Activated effector memory CD4-positive, alpha-beta T cell treated with Interleukin-2 at 50 U/mL for 16 hours (primary cell): ENCODE measurements around the gene CDYL2.
"Not testable (repeated sequence)": the region's sequence is repeated elsewhere in the genome, so short reads cannot be mapped to it uniquely, and the experiment has no call there.

Experiments
- DNase-seq: peaks from one replicate; pipeline ENCODE4 v3.0.0-alpha.2; 2020

CDYL2 gene

DNA sequence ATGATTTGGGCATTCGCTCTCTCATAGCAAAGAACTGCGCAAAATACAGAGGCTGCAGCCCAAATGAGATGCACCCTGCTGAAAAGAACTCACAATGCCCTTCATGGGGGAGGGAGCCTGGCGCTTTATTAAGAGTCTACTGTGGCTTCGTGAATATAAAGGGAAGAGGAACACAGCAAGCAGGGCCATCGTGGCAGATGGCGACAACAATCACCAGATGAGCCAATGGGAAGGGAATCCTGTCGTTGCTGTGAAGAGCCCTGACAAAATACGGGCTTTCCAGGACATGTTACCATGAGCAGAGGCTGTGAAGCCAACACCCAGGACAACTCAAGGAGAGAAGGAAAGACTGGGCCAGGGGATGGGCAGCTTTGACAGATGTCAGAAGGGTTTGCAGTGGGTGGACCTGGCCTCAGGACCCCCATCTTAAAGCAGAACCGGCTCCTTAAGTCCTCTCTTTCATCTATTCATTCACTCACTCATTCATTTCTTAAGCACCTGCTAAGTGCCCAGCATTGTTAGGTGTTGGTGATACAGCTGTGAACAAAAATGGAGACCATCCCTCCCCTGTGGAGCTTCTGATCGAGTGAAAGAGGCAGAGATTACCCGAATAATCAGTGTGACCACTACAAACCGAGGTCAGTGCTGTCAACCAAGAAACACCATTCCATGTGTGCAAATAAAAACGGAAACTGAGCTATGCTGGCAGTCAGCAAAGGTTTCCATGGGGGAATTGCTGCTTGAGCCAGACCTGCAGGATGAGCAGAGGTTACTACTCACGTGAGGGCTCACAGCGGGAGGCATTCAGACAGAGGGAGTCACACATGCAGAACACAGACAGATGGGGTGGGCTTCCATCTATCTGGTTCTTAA is 137.8 kb downstream of the CDYL2 start:
- DNase-seq, result no peak

GRCh38 chr16:80665356-80665755 is 139.0 kb downstream of the CDYL2 start:
- DNase-seq, result no peak

- no peak for DNase-seq
These were observed 139.6 kb downstream of the CDYL2 start for GRCh38 chr16:80664786-80665185.

GRCh38 chr16:80664226-80664625 is 140.2 kb downstream of the CDYL2 start:
- DNase-seq, result no peak

GRCh38 chr16:80663078-80663477 is 141.3 kb downstream of the CDYL2 start:
- no peak for DNase-seq

- no peak for DNase-seq
These were observed 144.5 kb downstream of the CDYL2 start for GRCh38 chr16:80659865-80660264.

DNA sequence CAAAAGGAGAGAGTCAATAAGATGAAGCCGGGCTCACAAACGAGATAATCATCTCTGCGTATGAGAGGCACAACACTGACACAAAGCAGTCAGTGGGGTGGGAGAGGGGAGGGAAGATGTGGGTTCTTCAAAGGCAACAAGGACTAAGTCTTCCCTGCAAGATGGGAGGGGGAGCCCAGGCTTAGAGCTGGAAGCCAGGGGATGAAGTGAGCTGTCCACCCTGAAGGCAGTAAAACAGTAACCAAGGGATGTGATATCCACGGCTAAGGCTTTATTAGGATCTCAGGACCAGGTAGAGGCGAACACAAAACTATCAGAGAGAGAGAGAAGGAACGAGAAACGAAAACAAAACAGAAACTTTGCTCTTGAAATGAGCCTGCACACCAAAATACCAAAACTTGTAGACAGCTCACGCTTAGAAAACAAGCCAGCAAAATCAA is 147.7 kb downstream of the CDYL2 start:
- peak; percentile 14 for DNase-seq

- DNase-seq, result no peak
These were observed 148.2 kb downstream of the CDYL2 start for GRCh38 chr16:80656161-80656560.

- no peak for DNase-seq
These were observed 148.6 kb downstream of the CDYL2 start for GRCh38 chr16:80655751-80656150.

DNA sequence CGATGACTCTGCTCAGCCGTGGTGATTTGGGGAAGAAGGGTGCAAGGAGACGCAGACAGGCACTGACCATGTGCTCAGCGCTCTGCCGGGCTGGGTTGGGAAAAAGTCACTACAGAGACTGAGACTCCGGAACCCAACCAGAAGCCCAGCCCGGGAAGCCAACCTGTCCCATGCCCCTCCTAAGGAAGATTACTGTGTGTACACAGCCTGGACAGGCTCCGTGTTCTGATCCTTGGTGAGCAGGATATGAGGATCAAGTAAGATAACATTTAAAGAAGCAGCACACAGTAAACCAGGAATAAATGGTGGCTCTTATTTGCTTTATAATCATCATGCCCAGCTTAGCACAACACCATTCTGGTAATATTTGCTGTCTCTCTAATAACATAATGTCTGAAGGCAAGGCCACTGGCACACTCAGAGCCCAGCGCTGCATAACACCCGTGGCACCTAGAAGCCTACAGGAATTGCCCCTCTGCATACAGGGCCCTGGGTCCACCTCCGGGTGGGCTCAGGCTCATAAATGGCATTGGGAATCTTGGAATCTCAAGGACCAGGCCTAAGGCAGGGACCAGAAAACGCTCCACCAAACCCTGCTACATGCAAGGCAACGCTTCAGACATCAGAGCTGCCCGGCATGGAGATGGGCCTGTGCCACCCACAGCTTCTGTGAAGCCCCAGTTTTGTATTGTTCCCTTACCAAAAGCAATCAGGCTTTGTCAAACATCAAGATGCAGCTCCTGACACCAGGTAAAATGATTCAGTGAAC is 150.1 kb downstream of the CDYL2 start:
- DNase-seq, result no peak

- DNase-seq, result no peak
These were observed 152.0 kb downstream of the CDYL2 start for GRCh38 chr16:80652441-80652840.

GRCh38 chr16:80650281-80650680 is 154.1 kb downstream of the CDYL2 start:
- not testable (repeated sequence) for DNase-seq

DNA sequence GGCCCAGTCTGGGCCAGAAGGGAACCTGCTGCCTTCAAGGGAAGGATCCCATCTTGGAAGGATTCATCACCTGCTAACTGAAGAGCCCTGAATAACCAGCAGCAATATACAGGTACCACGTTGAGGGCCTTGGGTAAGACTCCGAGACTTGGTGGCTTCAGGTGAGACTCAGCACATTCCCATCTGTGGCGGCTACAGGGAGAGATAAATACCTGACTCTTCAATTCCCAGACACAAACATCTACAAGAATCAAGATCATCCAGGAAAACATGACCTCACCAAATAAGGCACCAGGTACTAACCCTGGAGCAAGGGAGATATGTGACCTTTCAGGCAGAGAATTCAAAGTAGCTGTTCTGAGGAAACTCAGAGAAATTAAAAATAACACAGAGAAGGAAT is 164.1 kb downstream of the CDYL2 start:
- DNase-seq, result no peak

DNA sequence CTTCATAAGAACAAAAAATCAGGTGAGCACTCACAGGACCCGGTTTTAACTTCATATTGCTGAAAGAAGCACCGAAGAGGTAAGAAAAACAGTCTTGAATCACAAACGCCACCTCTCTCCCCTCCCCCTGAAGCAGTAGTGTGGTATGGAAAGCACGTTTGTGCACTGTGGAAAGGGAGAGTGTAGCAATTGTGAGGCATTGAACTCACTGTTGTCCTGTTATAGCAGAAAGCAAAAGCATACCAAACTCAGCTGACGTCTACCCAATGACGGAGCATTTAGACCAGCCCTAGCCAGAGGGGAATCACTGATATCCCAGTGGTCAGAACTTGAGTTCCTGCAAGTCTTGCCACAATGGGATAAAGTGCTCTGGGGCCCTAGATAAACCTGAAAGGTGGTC is 164.8 kb downstream of the CDYL2 start:
- no peak for DNase-seq

- no peak for DNase-seq
These were observed 166.8 kb downstream of the CDYL2 start for GRCh38 chr16:80637621-80638020.

DNA sequence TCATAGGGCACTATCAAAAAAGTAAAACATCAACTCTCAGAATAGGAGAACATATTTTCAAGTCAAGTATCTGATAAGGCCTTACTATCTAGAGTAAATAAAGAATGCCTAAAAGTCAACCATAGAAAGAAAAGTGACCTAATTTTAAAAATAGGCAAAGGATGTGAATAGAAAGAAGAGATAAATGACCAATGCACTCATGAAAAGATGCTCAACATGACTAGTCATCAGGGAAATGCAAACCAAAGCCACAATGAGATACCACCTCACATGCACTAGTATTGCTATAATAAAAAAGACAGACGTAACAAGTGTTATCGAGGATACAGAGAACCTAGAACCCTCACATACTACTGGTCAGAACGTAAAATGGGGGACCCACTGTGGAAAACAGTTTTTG is 172.8 kb downstream of the CDYL2 start:
- DNase-seq, result no peak

DNA sequence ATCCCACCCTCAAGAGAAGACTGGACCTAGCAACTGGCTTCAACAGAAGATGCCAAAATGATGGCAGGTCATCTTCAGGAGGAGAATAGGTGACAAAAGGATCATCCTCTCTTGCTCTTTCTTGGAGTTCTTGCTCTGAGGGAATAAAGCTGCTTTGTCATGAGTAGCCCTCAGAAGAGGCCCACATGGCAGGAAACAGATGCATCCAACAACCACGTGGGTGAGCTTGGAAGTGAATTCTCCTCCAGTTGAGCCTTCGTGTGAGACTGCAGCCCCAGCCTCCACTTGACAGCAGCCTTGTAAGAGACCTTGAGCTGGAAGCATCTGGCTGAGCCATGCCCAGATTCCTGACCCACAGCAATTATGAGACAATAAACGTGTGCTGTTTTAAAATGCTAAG is 176.1 kb downstream of the CDYL2 start:
- DNase-seq, result no peak

DNA sequence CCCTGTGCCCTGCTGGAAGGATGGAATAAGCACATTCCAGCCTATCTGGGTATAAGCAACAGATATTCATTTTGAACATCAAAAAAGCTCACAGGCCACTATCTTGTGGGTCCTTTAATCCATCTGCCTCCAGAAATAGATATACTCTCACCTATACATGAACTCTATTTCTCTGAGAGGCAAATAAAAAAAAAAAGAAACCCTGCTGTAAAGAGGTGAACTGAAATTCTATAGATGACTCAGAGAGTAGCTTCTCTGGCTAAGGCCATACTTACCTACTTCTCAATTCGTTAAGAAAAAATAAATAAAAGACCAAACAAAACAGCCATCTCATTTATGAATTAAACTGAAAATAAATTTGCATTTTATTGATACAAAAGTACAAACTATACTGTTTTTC is 177.3 kb downstream of the CDYL2 start:
- no peak for DNase-seq

- DNase-seq, result no peak
These were observed 181.0 kb downstream of the CDYL2 start for GRCh38 chr16:80623376-80623775.

GRCh38 chr16:80622007-80622406 is 182.4 kb downstream of the CDYL2 start:
- no peak for DNase-seq

- no peak for DNase-seq
These were observed 183.4 kb downstream of the CDYL2 start for GRCh38 chr16:80620736-80621605.

GRCh38 chr16:80619824-80620223 is 184.6 kb downstream of the CDYL2 start:
- DNase-seq, result no peak
